GM21526 (cell line): ENCODE results near the gene TSC2.

ENCODE experiments used
- ATAC-seq: cut with Tn5 transposase; IDR thresholded peaks from one replicate; pipeline ENCODE4 v1.9.1; 2021; ENCODE audit warnings: moderate library complexity; ENCODE audit not compliant: unreplicated experiment, low FRiP score

The TSC2 gene

DNA sequence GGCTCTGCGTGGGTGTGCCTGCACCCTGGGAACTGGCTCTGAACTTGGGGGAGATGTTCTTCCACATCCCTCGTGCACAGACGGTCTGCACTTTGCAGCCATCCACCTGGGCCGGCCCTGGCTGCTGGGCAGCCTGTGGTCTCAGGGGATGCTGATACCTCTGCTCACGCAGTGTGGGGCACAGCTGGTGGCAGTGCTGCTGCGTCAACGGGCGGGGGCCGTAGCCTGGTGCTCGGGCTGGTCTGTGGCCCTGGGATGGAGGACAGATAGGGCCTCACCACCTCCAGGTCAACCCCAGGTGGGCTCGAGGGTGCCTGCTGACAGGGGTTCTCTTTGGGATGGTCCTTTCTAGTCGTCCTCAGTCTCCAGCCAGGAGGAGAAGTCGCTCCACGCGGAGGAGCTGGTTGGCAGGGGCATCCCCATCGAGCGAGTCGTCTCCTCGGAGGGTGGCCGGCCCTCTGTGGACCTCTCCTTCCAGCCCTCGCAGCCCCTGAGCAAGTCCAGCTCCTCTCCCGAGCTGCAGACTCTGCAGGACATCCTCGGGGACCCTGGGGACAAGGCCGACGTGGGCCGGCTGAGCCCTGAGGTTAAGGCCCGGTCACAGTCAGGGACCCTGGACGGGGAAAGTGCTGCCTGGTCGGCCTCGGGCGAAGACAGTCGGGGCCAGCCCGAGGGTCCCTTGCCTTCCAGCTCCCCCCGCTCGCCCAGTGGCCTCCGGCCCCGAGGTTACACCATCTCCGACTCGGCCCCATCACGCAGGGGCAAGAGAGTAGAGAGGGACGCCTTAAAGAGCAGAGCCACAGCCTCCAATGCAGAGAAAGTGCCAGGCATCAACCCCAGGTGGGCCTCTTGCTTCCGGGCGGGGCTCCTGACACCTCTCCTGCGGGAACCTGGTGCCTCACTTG lies 36.3 kb downstream of the TSC2 start:
- ATAC-seq = no peak

DNA sequence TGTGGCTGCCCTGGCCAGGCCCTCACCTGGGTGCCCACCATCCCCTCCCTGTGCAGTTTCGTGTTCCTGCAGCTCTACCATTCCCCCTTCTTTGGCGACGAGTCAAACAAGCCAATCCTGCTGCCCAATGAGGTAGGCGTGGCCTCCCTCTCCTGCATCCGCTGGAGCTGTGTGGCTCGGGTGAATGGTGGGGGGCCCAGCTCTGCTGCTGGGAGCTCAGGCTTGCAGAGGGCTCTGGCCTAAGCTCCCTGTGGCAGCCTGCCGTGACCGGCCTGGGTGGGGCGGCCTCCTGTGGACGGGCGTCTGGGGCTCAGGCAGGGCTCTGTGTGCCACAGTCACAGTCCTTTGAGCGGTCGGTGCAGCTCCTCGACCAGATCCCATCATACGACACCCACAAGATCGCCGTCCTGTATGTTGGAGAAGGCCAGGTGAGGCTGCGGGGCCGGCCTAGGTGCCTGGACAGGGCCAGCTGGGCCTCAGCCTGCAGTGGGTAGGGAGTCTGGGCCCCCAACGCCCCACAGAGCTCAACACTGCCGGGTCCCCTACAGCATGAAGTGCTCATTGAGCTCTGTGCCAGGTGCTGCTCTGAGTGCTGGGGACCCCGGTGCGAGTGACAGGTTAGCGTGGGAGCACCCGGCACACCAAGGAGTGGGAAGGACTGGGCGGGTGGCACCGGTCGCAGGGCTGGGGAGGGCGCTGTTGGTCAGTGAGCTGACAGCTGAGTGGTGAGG lies 37.3 kb downstream of the TSC2 start:
- ATAC-seq = no peak

DNA sequence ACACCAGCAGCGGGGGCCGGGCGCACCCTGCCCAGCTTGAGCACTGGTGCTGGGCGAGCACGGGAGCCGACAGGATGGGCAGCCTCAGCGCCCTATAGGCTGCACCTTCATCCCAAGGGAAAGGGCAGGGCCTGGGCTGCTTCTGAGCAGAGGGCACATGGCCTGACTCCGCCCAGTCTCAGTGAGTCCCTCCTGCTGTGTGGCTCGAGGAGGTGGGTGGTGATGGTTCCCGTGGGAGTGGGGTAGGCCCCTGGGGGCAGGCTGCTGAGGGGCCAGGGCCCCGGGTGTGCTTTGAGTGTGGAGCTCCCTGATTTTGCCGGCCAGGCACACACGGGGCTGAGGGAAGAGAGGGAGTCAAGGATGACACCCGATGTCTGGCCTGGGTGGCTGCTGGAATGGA lies 37.9 kb downstream of the TSC2 start:
- no peak for ATAC-seq

DNA sequence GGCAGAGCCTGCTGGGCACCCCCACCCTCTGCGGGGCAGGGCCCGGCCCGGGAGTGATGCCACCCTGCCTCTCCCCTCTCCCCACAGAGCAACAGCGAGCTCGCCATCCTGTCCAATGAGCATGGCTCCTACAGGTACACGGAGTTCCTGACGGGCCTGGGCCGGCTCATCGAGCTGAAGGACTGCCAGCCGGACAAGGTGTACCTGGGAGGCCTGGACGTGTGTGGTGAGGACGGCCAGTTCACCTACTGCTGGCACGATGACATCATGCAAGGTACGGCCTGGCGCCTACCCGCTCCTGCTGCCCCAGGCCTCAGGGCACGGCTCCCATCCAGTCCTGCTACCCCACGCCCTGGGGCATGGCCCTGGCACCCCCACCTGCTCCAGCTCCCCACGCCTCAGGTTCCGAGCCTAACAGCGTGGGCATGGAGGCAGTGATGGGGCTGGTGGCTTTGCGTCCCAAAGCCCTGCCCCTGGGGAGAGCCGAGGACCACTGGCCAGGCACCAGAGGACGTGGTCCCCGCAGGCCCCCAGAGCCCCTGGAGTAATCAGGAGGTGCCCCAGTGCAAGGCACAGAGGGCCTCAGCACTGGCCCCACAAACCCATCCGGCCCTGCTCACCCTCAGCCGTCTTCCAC lies 38.4 kb downstream of the TSC2 start:
- no peak for ATAC-seq

DNA sequence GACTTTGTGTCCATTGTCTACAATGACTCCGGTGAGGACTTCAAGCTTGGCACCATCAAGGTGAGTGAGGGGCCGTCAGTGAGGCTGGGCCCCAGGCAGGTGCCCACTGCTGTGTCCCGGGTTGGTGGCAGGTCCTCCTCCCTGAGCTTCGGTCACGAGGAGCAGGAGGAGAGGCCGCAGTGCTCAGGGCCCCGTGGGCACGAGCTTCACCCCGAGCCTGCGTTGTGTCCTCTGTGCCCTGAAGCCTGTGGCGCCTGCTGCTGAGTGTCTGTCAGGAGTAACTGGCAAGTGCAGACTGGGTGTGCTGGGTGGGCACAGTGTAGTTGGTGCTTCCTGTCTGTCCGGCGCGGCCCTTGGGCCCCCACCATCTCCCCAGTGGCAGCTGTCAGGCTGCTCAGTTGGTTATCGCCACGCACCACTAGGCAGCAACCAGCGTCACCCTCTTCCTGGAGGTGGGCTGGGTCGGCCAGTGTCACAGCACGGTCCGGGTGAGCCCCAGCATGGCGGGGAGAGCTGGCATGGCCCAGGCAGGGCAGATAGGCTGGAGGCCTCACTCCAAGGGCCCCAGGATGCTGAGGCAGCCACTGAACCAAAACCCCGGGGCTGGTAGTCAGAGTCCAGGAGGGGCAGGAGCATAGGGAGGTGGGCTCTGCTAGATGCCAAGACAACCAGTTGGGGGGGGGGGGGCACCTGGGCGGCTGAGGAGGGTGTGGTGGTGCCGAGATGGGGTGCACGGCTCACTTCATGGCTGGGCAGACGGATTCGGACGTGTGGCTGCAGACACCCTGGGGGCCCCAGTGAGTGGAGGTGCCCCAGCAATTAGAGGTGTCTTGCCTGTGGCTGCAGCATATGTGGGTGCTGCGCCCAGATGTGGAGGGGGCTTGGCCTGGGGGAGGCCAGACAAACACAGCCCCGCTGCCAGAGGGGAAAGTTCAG lies 39.3 kb downstream of the TSC2 start:
- ATAC-seq = no peak

DNA sequence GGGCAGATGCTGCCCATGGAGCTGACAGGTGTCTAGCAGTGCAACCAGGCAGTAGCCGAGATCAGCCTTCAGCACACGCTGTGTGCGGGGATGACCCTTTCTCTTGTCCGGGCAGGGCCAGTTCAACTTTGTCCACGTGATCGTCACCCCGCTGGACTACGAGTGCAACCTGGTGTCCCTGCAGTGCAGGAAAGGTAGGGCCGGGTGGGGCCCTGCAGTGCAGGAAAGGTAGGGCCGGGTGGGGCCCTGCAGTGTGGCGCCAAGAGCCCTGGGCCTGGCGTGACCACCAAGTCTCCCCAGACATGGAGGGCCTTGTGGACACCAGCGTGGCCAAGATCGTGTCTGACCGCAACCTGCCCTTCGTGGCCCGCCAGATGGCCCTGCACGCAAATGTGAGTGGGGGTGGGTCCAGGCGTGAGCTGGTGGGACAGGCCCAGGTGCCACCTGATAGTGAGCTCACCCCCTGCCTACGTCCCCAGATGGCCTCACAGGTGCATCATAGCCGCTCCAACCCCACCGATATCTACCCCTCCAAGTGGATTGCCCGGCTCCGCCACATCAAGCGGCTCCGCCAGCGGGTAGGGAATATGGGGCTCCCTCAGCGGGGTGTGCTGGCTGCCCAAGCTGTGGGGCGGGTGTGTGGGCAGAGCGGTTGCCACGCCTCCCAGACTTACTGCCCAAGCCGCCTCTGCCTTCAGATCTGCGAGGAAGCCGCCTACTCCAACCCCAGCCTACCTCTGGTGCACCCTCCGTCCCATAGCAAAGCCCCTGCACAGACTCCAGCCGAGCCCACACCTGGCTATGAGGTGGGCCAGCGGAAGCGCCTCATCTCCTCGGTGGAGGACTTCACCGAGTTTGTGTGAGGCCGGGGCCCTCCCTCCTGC lies 40.2 kb downstream of the TSC2 start:
- ATAC-seq = no peak

DNA sequence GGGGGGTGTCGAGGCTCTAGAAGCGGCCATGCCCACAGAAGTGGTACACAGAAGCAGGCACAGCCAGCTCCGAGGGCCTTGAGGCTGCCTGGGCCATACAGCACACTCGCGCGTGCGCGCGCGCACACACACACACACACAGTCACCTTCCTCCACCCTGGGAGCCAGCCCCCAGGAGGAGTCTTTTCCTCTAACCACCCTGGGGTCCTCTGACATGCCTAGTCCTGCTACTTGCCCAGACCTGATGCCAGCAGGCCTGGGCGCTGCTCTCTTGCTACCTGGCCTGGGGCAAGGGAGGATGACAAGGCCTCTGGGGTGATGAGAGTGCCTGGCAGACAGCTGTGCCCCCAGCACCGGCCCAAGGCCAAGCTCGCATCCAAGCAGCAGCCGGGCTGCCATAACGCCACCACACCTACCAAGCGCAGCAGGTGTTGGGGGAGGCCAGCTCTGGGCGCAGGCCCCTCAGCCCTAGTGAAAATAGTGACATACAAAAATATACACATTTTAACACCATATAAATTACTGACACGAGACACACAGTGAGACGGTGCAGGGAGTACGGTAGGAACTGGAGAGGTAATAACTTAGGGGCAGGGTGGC lies 41.1 kb downstream of the TSC2 start:
- no peak for ATAC-seq

DNA sequence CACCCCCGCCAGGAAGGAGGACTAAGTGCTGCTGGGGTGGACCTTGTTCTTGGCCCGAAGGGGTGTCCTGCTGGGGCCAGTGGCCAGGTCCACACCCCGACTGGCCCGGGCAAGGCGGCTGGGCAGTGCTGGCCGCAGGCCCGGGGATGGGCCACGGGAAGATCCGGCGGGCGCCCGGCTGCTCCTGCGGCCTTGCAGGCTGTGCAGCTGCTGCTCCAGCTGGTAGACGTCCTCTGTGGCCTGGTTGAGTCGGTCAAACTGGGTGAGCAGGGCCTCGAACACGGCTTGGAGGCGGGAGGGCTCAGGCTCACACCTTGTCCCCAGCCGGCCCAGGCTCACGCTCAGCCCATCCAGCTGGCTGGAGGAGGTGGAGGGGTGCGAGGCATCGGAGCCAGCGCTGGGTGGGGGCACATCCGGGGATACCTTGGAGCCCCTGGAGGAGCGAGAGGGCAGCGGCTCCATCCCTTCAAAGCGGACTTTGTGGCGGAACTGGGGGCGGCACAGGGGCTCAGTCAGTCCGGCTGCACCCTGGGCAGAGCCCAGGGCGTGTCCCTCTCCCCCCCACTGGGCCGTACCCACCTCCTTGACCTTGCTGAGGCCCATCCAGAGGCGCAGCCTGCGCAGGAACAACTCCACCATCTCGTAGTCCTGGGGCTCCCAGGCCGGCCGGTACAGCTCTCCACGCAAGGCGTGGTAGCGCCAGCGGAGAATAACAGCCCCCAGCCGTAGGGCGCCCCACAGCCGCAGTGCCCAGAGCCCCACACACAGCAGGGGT lies 42.1 kb downstream of the TSC2 start:
- ATAC-seq = no peak

DNA sequence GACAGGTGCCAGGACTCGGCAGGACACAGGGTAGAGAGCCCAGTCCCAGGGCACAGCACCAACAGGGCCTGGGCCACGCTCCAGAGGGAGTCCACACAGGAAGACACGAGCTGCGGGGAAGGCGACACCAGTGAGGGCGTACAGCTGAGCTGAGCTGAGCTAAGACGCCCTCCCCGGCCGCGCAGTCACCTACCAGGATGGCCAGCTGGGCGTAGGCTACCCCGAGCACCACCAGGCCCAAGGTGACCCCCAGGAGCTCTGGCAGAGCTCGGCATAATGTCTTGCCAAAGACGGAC lies 42.6 kb downstream of the TSC2 start:
- ATAC-seq = no peak

DNA sequence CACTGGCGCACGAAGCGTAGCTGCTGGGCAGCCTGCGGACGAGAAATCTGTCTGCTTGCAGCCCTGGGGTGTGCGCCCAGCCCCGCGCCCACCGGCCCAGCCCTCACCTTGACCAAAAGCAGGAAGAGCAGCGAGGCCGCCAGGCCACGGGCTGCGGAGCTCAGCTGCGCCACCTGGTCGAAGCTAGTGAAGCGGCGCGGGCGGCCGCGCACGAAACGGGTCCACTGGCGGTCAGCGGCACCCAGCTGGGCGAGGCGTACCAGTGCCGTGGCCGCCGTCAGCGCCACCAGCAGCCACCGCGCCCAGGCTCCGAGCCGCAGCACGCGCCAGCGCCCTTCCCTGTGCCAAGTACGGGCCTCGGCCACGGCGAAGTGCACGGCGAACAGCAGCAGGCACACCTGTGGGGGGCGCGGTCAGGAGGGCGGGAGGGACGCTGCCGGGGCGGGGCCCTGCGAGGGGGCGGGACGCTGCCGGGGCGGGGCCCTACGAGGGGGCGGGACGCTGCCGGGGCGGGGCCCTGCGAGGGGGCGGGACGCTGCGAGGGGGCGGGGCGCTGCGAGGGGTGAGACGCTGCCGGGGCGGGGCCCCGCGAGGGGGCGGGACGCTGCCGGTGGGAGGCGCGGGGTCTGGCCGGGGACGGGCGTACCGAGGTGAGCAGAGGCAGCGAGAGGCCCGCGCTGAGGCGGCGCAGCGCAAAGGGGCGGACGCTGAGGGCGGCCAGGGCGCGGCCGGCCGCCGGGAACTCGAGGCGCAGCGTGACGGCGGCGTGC lies 43.2 kb downstream of the TSC2 start:
- no peak for ATAC-seq

DNA sequence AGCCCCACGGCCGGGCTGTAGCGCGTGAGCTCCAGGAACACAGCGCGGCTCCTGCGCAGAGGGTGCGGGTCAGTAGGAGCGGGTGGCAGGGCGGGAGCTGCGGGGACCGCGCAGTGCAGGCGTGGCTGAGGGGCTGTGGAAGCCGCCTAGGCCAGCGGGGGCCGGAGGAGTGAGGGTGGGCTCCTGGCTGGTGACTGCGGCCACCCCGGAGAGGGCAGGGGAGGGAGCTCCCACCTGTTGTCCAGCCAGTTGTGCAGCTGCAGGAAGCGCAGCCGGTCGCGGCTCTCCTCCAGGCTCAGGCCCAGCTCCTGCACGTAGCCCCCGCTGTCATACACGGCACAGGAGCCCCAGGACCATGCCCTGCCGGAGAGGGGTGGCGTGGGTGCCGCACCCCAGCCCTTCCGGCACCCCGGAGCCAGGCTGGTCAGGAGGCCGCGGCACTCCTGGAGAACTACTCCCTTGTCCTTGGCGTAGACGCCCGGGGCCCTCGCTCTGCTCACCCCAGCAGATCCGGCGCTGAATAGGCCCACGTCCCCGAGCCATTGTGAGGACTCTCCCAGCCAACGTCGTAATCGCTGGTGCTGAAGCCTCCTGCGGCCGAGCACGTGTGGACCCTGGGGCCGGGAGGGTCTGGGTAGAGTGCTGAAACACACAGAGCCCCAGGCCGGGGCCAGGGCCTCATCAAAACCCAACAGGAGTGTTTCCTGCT lies 43.9 kb downstream of the TSC2 start:
- no peak for ATAC-seq

DNA sequence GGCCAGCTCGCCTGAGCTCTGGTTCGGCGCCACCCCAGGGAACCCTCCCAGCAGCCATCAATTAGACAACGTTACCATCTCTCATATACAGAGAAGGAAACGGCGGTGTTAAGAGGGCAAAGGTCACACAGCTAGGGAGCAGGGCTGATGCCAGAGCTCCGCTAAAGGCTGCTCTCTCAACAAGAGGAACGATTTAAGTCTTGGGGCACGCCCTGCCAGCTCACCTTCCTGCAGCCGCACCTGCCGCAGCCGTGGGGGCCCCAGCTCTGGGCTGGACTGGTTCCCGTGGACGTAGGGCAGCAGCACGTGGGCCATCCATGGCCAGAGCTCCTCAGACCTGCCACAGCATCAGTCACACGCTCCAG lies 44.5 kb downstream of the TSC2 start:
- no peak for ATAC-seq

DNA sequence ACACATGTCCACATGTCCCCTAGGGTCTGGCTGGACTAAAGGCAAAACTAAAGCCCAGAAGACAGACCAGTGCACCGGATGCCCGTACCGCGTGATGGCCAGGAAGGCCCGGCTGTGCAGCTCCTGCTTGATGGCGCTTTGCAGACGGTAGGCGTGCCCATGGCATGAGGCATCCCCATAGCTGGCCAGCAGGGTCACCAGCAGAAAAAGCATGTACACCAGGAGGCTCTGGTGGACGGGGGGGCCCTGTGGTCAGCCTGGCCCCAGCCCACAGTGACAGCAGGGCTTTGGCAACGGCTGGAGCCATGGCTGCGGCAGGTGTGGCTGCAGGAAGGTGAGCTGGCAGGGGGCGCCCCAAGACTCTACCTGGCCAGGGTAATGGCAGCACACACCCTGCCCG lies 45.1 kb downstream of the TSC2 start:
- no peak for ATAC-seq

DNA sequence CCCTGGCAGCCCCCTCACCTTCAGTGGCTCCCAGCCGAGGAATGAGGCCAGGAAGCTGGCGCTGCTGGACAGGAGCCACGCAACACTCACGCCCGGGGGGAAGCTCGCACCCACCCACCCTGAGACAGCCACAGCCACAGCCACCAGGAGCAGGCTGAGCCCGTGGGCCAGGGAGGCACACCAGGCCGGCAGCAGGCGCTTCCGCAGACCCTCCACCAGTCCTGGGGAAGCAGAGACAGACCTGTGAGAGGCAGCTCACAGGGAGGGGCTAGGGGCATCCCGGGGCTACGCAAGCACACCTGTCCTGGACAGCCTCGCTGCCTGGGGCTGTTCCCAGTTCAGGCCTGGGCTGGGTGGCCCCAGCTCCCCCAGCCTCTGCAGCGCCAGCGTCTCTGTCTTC lies 46.0 kb downstream of the TSC2 start:
- no peak for ATAC-seq

DNA sequence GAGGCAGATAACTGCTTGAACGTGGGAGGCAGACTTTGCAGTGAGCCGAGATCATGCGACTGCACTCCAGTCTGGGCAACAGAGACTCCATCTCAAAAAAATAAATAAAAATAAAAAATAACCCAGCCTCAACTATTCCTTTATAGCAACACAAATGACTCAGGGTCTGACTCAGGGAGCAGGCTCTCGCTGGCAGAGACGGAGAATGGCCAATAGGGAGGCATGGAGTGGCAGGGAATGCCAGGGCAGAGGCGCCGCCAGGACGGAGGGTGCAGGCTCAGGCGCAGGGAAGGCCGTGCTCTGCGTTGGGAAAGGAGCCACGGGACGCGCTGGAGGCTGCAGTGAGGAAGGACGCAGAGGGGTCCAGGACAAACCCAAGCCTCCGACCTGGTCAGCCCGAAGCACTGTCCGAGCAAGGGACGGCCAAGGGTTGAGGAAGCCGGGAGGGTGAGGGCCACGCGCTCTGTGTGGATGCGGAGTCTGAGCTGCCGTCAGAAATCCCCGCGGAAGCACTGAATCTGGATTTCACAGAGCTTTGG lies 47.6 kb downstream of the TSC2 start:
- no peak for ATAC-seq

DNA sequence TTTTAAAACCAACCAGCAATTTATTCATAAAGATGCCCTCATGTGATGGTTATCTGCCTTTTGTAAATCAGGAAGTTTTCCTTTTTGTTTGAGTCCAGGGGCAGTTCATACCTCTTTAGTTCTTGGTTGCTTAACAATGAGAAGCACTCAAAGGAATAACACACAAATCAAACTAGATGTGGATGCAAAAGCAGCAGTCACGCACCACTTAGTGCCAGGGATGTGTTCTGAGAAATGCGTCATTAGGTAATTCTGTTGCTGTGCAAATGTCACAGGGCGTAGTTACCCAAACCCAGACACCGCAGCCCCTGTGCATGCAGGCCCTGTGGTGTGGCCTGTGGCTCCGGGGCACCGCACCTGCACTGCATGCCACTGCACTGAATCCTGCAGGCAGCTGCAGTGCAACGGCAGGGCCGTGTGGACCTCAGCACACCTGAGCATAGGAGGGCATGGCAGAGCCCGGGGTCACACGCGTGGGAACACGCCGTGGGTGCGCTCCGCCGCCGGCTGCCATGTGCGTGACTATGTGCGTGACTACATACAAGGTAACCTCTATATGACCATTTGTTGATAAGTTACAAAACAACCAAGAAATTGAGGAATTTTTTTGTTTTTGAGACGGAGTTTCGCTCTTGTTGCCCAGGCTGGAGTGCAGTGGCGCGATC lies 48.3 kb downstream of the TSC2 start:
- ATAC-seq = no peak
